Uterus (tissue), 2 donors: ENCODE results near the gene GALNT9.

ENCODE experiments used
- CTCF ChIP-seq, 4 experiments: fragments of 200-600 bp in 2 of 4; fragments of 450-650 bp in 2 of 4; sonication (generic) in 2 of 4; IDR thresholded peaks; one replicate each; pipeline ENCODE4 v1.5.1; 2016 to 2019; ENCODE audit warnings: antibody characterized with exemption in 4 of 4, mild to moderate bottlenecking in 2 of 4, moderate library complexity in 1 of 4
- POLR2A ChIP-seq, 2 donors: fragments of 450-650 bp; IDR thresholded peaks; one replicate each; pipeline ENCODE4 v1.6.1; 2016; ENCODE audit warnings: antibody characterized with exemption in 2 of 2, mild to moderate bottlenecking in 1 of 2, moderate library complexity in 1 of 2

- TF ChIP-seq POLR2A (IDR thresholded peaks at IDR 0.05) (no peak), CTCF (IDR thresholded peaks at IDR 0.05) (no peak)
Observed at GRCh38 chr12:132152411-132152821, 177.0 kb downstream of the GALNT9 start.
